KMS-11 (cell line): ENCODE measurements around the gene S1PR2.

Experiments used
- H2AFZ ChIP-seq: fragments of 200-600 bp; sonication (generic); 2 replicates; pipeline ENCODE4 v1.6.1; 2016; ENCODE audit warnings: antibody characterized with exemption, mixed run types, low read depth
- H3K27ac ChIP-seq: fragments of 200-600 bp; sonication (generic); 2 replicates; pipeline ENCODE4 v1.6.1; 2016; ENCODE audit warnings: mild to moderate bottlenecking, mixed run types
- H3K27me3 ChIP-seq: fragments of 200-600 bp; sonication (generic); 2 replicates; pipeline ENCODE4 v1.6.1; 2017; ENCODE audit warnings: mild to moderate bottlenecking, low read depth, mixed run types, moderate library complexity; ENCODE audit not compliant: insufficient read depth
- H3K36me3 ChIP-seq: fragments of 200-600 bp; sonication (generic); 2 replicates; pipeline ENCODE4 v1.6.1; 2017; ENCODE audit warnings: mild to moderate bottlenecking, mixed run types; ENCODE audit not compliant: insufficient read depth
- H3K4me1 ChIP-seq: fragments of 200-600 bp; sonication (generic); 2 replicates; pipeline ENCODE4 v1.6.1; 2016; ENCODE audit warnings: mild to moderate bottlenecking, low read depth, mixed run types; ENCODE audit not compliant: poor library complexity, severe bottlenecking
- H3K4me2 ChIP-seq: fragments of 200-600 bp; sonication (generic); 2 replicates; pipeline ENCODE4 v1.7.0; 2016; ENCODE audit warnings: mild to moderate bottlenecking, mixed run types
- H3K4me3 ChIP-seq: fragments of 200-600 bp; sonication (generic); IDR thresholded peaks from 2 replicates; pipeline ENCODE4 v1.6.1; 2017; ENCODE audit warnings: low read depth, low read length, mixed read lengths; ENCODE audit not compliant: insufficient read depth
- H3K79me2 ChIP-seq: fragments of 200-600 bp; sonication (generic); 2 replicates; pipeline ENCODE4 v1.6.1; 2016; ENCODE audit warnings: low read depth, mixed run types; ENCODE audit not compliant: insufficient read depth
- H3K9ac ChIP-seq: fragments of 200-600 bp; sonication (generic); 2 replicates; pipeline ENCODE4 v1.6.1; 2016; ENCODE audit warnings: mild to moderate bottlenecking, mixed run types
- H4K20me1 ChIP-seq: fragments of 200-600 bp; sonication (generic); 2 replicates; pipeline ENCODE4 v1.6.1; 2016; ENCODE audit warnings: mild to moderate bottlenecking, mixed run types; ENCODE audit not compliant: insufficient read depth
- CTCF ChIP-seq: fragments of 200-600 bp; sonication (generic); conservative IDR thresholded peaks from 2 replicates; pipeline ENCODE4 v1.6.1; 2017; ENCODE audit warnings: low read depth, mild to moderate bottlenecking, antibody characterized with exemption, low read length, moderate library complexity, mixed read lengths

The S1PR2 gene

DNA sequence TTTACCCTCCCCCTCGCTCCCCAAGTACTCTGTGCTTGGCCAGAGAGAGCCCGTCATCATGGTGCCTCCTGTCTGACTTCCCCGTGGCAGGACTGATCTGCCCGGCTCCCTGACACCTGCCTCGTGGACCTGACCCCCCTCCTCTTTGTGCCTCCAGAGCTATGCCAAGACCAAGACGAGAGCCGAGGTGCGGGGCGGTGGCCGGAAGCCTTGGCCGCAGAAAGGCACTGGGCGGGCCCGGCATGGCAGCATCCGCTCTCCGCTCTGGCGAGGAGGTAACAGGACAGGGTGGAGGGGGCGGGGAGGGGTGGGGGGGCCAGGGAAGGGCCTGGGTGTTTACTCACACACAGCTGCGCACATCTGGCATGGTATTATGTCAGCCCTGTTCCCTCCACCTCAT lies 25.4 kb upstream of the S1PR2 start:
- H3K27ac ChIP-seq = no peak overlapping the region
- no peak overlapping the region for H3K4me3 ChIP-seq
- peaks cover 21% of the 10 kb centered on the region for H3K4me1 ChIP-seq
- no peaks in the 10 kb centered on the region for H3K27me3 ChIP-seq
- no peak overlapping the region for H3K4me2 ChIP-seq
- no peaks in the 10 kb centered on the region; the same call in 1 of the 2 replicates for H3K36me3 ChIP-seq
- no peak overlapping the region for H2AFZ ChIP-seq
- H4K20me1 ChIP-seq = no peaks in the 10 kb centered on the region
- H3K79me2 ChIP-seq = peaks cover 26% of the 10 kb centered on the region; the same call in 1 of the 2 replicates
- no peak overlapping the region for H3K9ac ChIP-seq
- no peak for TF ChIP-seq CTCF

DNA sequence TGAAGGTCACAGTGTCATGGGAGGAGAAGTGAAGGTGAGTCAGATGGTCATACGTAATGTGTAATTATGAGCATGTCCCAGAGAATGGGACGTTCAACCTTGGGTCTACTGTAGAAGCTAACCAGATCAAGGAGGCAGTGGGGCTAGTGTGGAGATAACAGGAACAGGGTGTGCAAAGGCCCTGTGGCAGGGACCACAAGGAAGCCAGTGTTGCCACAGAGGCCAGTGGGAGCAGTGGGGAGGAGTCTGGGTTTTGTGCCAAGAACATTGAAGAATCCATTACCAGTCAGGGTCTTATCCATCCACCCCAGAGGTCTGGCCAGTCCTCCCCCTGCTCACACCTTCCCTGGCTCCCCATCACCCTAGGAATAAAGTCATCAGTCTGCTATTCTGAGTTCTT lies 24.2 kb upstream of the S1PR2 start:
- Histone ChIP-seq H3K27me3 (no peaks in the 10 kb centered on the region), H3K4me3 (no peak overlapping the region), H4K20me1 (no peaks in the 10 kb centered on the region), H3K27ac (no peak overlapping the region), H2AFZ (no peak overlapping the region), H3K9ac (no peak overlapping the region), H3K4me2 (no peak overlapping the region), H3K4me1 (peaks cover 24% of the 10 kb centered on the region), H3K36me3 (no peaks in the 10 kb centered on the region; the same call in 1 of the 2 replicates), H3K79me2 (peaks cover 26% of the 10 kb centered on the region; the same call in 1 of the 2 replicates)
- TF ChIP-seq CTCF = no peak

- no peak overlapping the region for H2AFZ ChIP-seq
- no peak overlapping the region for H3K9ac ChIP-seq
- peaks cover 29% of the 10 kb centered on the region for H3K4me1 ChIP-seq
- no peaks in the 10 kb centered on the region for H4K20me1 ChIP-seq
- TF ChIP-seq CTCF = no peak
- H3K4me3 ChIP-seq = no peak overlapping the region
- peaks cover 26% of the 10 kb centered on the region; the same call in 1 of the 2 replicates for H3K79me2 ChIP-seq
- no peak overlapping the region for H3K4me2 ChIP-seq
- H3K36me3 ChIP-seq = no peaks in the 10 kb centered on the region; the same call in 1 of the 2 replicates
- no peak overlapping the region for H3K27ac ChIP-seq
- H3K27me3 ChIP-seq = no peaks in the 10 kb centered on the region
Observed at GRCh38 chr19:10254244-10254643, 23.1 kb upstream of the S1PR2 start.

DNA sequence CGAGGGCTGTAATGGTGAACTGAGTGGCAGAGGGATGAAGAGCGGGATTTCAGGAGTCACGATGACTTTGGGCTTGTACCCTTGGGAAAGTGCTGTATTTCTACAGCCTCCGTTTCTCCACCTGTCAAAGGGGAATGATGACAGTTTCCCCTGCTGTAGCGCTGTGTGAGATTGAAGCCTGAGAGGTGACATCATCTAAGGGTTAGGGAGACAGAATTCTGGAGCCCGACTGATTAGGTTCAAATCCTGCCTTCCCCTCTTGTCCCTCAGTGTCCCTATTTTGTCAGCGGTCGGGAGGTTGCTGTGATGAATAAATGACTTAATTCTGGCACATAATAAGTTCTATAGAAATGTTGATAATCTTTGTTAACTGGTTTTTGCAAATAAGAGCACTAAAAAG lies 21.6 kb upstream of the S1PR2 start:
- Histone ChIP-seq H3K4me1 (peaks cover 28% of the 10 kb centered on the region), H3K36me3 (no peaks in the 10 kb centered on the region; the same call in 1 of the 2 replicates), H3K79me2 (peaks cover 26% of the 10 kb centered on the region; the same call in 1 of the 2 replicates), H2AFZ (peak overlapping the region; percentile 69), H3K4me2 (peak overlapping the region; percentile 97), H3K9ac (peak overlapping the region; percentile 78), H3K27ac (peak overlapping the region; percentile 51), H3K4me3 (no peak overlapping the region), H3K27me3 (no peaks in the 10 kb centered on the region), H4K20me1 (no peaks in the 10 kb centered on the region)
- TF ChIP-seq CTCF = no peak
